ENCODE data around the gene MAP3K6. TPM values are rescaled to one million over a fixed set of nuclear protein-coding genes. Genes with fewer than 3 reads are reported as not detected.
A peak's percentile ranks its signal among the peaks of the same experiment; 100 is the strongest.
"Not testable (repeated sequence)": the region's sequence is repeated elsewhere in the genome, so short reads cannot be mapped to it uniquely, and the experiment has no call there.

Gene MAP3K6
- total RNA-seq, 1 experiment from 2014 or later: 7.7 TPM

- Mint-ChIP-seq H3K27ac (peak overlapping the region; percentile 92 to 98 (median 93); a peak in 6 of 7 replicates), H3K4me1 (peaks cover 34 to 51% of the 10 kb centered on the region in 2 experiments), H3K36me3 (ENCODE audit: insufficient read depth in 1 of 3, low read depth in 3 of 3) (peaks cover 9 to 30% (median 30%) of the 10 kb centered on the region in 3 experiments; a peak in 6 of 7 replicates), H3K4me3 (peak overlapping the region in 1 of 2 experiments; percentile 21; a peak in 1 of 5 replicates)
- not testable (repeated sequence) for H3K23me2 ChIP-seq (ENCODE audit: insufficient read length, low read depth, low read length, poor library complexity, severe bottlenecking); H3K79me1 ChIP-seq (ENCODE audit: insufficient read depth, low read depth, low read length, poor library complexity, severe bottlenecking); H3K27ac ChIP-seq (ENCODE audit: insufficient read length, low read depth, low read length); H3K14ac ChIP-seq (ENCODE audit: insufficient read depth, low read length); H4K20me1 ChIP-seq (ENCODE audit: control insufficient read depth, insufficient read depth, insufficient read length); H2AFZ ChIP-seq (ENCODE audit: low read length); H3K4me2 ChIP-seq (ENCODE audit: insufficient read depth, insufficient read length, low read length); H2BK5ac ChIP-seq (ENCODE audit: insufficient read length, low read length); H3K79me2 ChIP-seq (ENCODE audit: insufficient read depth, low read length); H4K91ac ChIP-seq (ENCODE audit: insufficient read length, low read depth, low read length); H2AK5ac ChIP-seq (ENCODE audit: insufficient read length, low read length); H2BK20ac ChIP-seq (ENCODE audit: low read depth, low read length, poor library complexity, severe bottlenecking); H3K23ac ChIP-seq (ENCODE audit: insufficient read length, low read depth, low read length); H2BK15ac ChIP-seq (ENCODE audit: low read depth, low read length); H3T11ph ChIP-seq (ENCODE audit: low read length); H3K27me3 ChIP-seq (ENCODE audit: insufficient read depth, low read length); H3K27me3 Mint-ChIP-seq (ENCODE audit: low read depth); H3K4me1 ChIP-seq (ENCODE audit: insufficient read depth, low read length); H3K4ac ChIP-seq (ENCODE audit: low read depth, low read length); H3K18ac ChIP-seq (ENCODE audit: insufficient read length, low read depth, low read length); H3K9me3 Mint-ChIP-seq; H4K5ac ChIP-seq (ENCODE audit: insufficient read length, low read depth, low read length); H3K9ac ChIP-seq (ENCODE audit: extremely low read depth, insufficient read length, low read length); H3K9me3 ChIP-seq (ENCODE audit: control insufficient read depth, low read depth, low read length); H2BK12ac ChIP-seq (ENCODE audit: insufficient read length, low read depth, low read length); H2BK120ac ChIP-seq (ENCODE audit: low read depth, low read length, poor library complexity, severe bottlenecking); H4K8ac ChIP-seq (replicated peaks; ENCODE audit: insufficient read length, low read depth, low read length); H3K56ac ChIP-seq (ENCODE audit: insufficient read length, low read depth, low read length)
- TF ChIP-seq, protein P1, sequence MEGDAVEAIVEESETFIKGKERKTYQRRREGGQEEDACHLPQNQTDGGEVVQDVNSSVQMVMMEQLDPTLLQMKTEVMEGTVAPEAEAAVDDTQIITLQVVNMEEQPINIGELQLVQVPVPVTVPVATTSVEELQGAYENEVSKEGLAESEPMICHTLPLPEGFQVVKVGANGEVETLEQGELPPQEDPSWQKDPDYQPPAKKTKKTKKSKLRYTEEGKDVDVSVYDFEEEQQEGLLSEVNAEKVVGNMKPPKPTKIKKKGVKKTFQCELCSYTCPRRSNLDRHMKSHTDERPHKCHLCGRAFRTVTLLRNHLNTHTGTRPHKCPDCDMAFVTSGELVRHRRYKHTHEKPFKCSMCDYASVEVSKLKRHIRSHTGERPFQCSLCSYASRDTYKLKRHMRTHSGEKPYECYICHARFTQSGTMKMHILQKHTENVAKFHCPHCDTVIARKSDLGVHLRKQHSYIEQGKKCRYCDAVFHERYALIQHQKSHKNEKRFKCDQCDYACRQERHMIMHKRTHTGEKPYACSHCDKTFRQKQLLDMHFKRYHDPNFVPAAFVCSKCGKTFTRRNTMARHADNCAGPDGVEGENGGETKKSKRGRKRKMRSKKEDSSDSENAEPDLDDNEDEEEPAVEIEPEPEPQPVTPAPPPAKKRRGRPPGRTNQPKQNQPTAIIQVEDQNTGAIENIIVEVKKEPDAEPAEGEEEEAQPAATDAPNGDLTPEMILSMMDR (conservative IDR thresholded peaks at IDR 0.05): peak; percentile 57
- no CpG with 5 or more reads among the region's 18 CpGs for WGBS (ENCODE audit: extremely low coverage, insufficient read length, low lambda C conversion rate)
- DNase-seq: peak; percentile 79
These were observed 39.0 kb upstream of the MAP3K6 start for GRCh38 chr1:27405598-27406361.

Measured in H9 (cell line).